K562 (cell line): ENCODE results near the gene GON7. TPM values are rescaled to one million over a fixed set of nuclear protein-coding genes. Genes with fewer than 3 reads are reported as not detected.

Source experiments
- ATAC-seq: fragments of 200-7000 bp; cut with Tn5 transposase; 3 replicates; pipeline ENCODE4 v1.9.1; 2020; ENCODE audit warnings: moderate library complexity
- BruUV-seq: library from RNA; stranded (reverse); fragments of 400-500 nt; replicated peaks from 2 replicates; lab custom pipeline; 2021; lab: Mats Ljungman, UMichigan
- CTCF ChIA-PET: fragments of 300-600 bp; formaldehyde crosslinking; extraction: SDS; loops from one replicate; lab custom pipeline; 2021; ENCODE audit warnings: low intra/inter-chr PET ratio; lab: Yijun Ruan, JAX
- POLR2A ChIA-PET: fragments of 300-600, 350-650 bp; sonication (Branson Sonifier 250); formaldehyde crosslinking; extraction: SDS; loops from one replicate; lab custom pipeline; 2021; ENCODE audit warnings: antibody characterized with exemption, inconsistent platforms; lab: Yijun Ruan, JAX
- DNase-seq, 4 experiments: peaks; one replicate each; pipeline versions ENCODE4 v3.0.0 to v3.0.0-alpha.2; 2011 to 2018; ENCODE audit warnings: low spot score in 3 of 4, mixed read lengths in 3 of 4; ENCODE audit errors: extremely low read depth in 1 of 4
- FAIRE-seq: peaks from 2 replicates; lab custom pipeline; 2011; peaks lifted over from hg19 to GRCh38; lab: Jason Lieb, UNC
- H2AFZ ChIP-seq: 2 replicates; pipeline ENCODE4 v1.6.0; 2011; ENCODE audit warnings: low read depth, low read length, control low read depth, inconsistent platforms
- H3K27ac ChIP-seq: fragments of 200-600 bp; 3 replicates; pipeline ENCODE4 v1.8.0; 2011; ENCODE audit warnings: low read depth, mild to moderate bottlenecking, control low read depth, inconsistent platforms, low read length, moderate library complexity, mixed read lengths; ENCODE audit errors: extremely low read depth
- H3K27me3 ChIP-seq, 2 experiments: fragments of 300-600 bp in 1 of 2; 2 replicates in 1 of 2; 3 replicates in 1 of 2; pipeline versions ENCODE4 v1.6.0 to v1.8.0; 2011; ENCODE audit warnings: inconsistent platforms in 2 of 2, low read length in 2 of 2, mild to moderate bottlenecking in 1 of 2, mixed read lengths in 1 of 2, moderate library complexity in 1 of 2; ENCODE audit not compliant: control insufficient read depth in 2 of 2, insufficient read depth in 2 of 2
- H3K36me3 ChIP-seq: fragments of 300-600 bp; 3 replicates; pipeline ENCODE4 v1.8.0; 2011; ENCODE audit warnings: mild to moderate bottlenecking, low read length, inconsistent platforms; ENCODE audit not compliant: control insufficient read depth, insufficient read depth
- H3K4me1 ChIP-seq, 2 experiments: fragments of 200-600 bp in 1 of 2; replicated peaks in 1 of 2; 2 replicates in 1 of 2; 3 replicates in 1 of 2; pipeline versions ENCODE4 v1.5.1 to v1.8.0; 2011; ENCODE audit warnings: inconsistent platforms in 2 of 2, low read length in 2 of 2, mild to moderate bottlenecking in 1 of 2, mixed read lengths in 1 of 2, moderate library complexity in 1 of 2; ENCODE audit not compliant: control insufficient read depth in 2 of 2, insufficient read depth in 2 of 2
- H3K4me2 ChIP-seq: 2 replicates; pipeline ENCODE4 v1.6.1; 2011; ENCODE audit warnings: low read length, control low read depth, inconsistent platforms, mixed read lengths; ENCODE audit not compliant: insufficient read depth
- H3K4me3 ChIP-seq: fragments of 200-600 bp; sonication (generic), shearing (Covaris generic); 2 replicates; pipeline ENCODE4 v1.5.1; 2016; ENCODE audit warnings: control low read depth, inconsistent platforms
- H3K79me2 ChIP-seq: fragments of 200-600 bp; 3 replicates; pipeline ENCODE4 v1.8.0; 2011; ENCODE audit warnings: low read length, inconsistent platforms; ENCODE audit not compliant: control insufficient read depth, insufficient read depth
- H3K9ac ChIP-seq, 2 experiments: 2 replicates each; pipeline versions ENCODE4 v1.6.0 to v1.6.1; 2011; ENCODE audit warnings: low read depth in 2 of 2, low read length in 2 of 2, control low read depth in 1 of 2, inconsistent platforms in 1 of 2, mild to moderate bottlenecking in 1 of 2, mixed read lengths in 1 of 2; ENCODE audit not compliant: insufficient read depth in 1 of 2
- H3K9me1 ChIP-seq: one replicate; pipeline ENCODE4 v1.6.0; 2011; ENCODE audit warnings: inconsistent platforms, mild to moderate bottlenecking, low read length, moderate library complexity; ENCODE audit not compliant: control insufficient read depth, insufficient read depth
- H3K9me3 ChIP-seq: replicated peaks from 2 replicates; pipeline ENCODE4 v1.5.1; 2011; ENCODE audit warnings: low read depth, low read length, inconsistent platforms; ENCODE audit not compliant: control insufficient read depth, insufficient read depth
- H4K20me1 ChIP-seq: replicated peaks from 2 replicates; pipeline ENCODE4 v1.6.1; 2011; ENCODE audit warnings: low read length, inconsistent platforms, mixed read lengths; ENCODE audit not compliant: control insufficient read depth, insufficient read depth
- ARNT ChIP-seq, 2 experiments: fragments of 450-650 bp; IDR thresholded peaks; 2 replicates each; pipeline ENCODE4 v1.6.1; 2016; ENCODE audit warnings: mild to moderate bottlenecking in 1 of 2
- E2F6 ChIP-seq, 2 experiments: IDR thresholded peaks; 2 replicates each; pipeline ENCODE4 v1.6.1; 2011; ENCODE audit warnings: borderline replicate concordance in 1 of 2, control low read depth in 1 of 2, low read depth in 1 of 2, low read length in 1 of 2, mild to moderate bottlenecking in 1 of 2, mixed read lengths in 1 of 2, moderate library complexity in 1 of 2; ENCODE audit not compliant: insufficient read depth in 1 of 2, insufficient read length in 1 of 2, poor library complexity in 1 of 2, severe bottlenecking in 1 of 2; ENCODE audit errors: extremely low read depth in 1 of 2
- HIVEP1 ChIP-seq: fragments of 250-450 bp; sonication (Bioruptor Pico); IDR thresholded peaks from 2 replicates; pipeline ENCODE4 v1.4.0; 2020; ENCODE audit warnings: mild to moderate bottlenecking
- KAT8 ChIP-seq: fragments of 450-650 bp; IDR thresholded peaks from 2 replicates; pipeline ENCODE4 v1.6.1; 2016; ENCODE audit warnings: low read depth, mild to moderate bottlenecking
- KDM4B ChIP-seq, 2 experiments: fragments of 450-650 bp in 1 of 2; sonication (generic) in 1 of 2; IDR thresholded peaks; 2 replicates each; pipeline ENCODE4 v1.6.1; 2016 to 2017; ENCODE audit warnings: borderline replicate concordance in 2 of 2, antibody characterized with exemption in 1 of 2, low read depth in 1 of 2, mild to moderate bottlenecking in 1 of 2
- NBN ChIP-seq: fragments of 450-650 bp; IDR thresholded peaks from 2 replicates; pipeline ENCODE4 v1.6.1; 2016; ENCODE audit warnings: low read depth, mild to moderate bottlenecking
- NFE2L1 ChIP-seq: fragments of 450-650 bp; IDR thresholded peaks from 2 replicates; pipeline ENCODE4 v1.6.1; 2016; ENCODE audit warnings: missing genetic modification characterization, low read depth, mild to moderate bottlenecking, missing compliant biosample characterization, moderate library complexity, borderline replicate concordance
- NRF1 ChIP-seq, 2 experiments: fragments of 450-650 bp; IDR thresholded peaks in 1 of 2; conservative IDR thresholded peaks in 1 of 2; 2 replicates each; pipeline ENCODE4 v1.6.1; 2014; ENCODE audit warnings: mild to moderate bottlenecking in 2 of 2
- PYGO2 ChIP-seq: fragments of 450-650 bp; IDR thresholded peaks from 2 replicates; pipeline ENCODE4 v1.6.1; 2016; ENCODE audit warnings: mild to moderate bottlenecking, missing genetic modification characterization, moderate library complexity, missing compliant biosample characterization
- RBBP5 ChIP-seq: fragments of 200-600 bp; sonication (generic); IDR thresholded peaks from 2 replicates; pipeline ENCODE4 v1.6.1; 2012; ENCODE audit warnings: borderline replicate concordance, mild to moderate bottlenecking, low read length, control low read depth, inconsistent platforms; ENCODE audit not compliant: insufficient read depth, poor library complexity, severe bottlenecking
- TBL1XR1 ChIP-seq, 2 experiments: IDR thresholded peaks; 2 replicates each; pipeline ENCODE4 v1.6.1; 2012; ENCODE audit warnings: improper control_type of control experiment in 2 of 2, low read length in 2 of 2, mild to moderate bottlenecking in 1 of 2
- TRIM25 ChIP-seq: fragments of 450-650 bp; IDR thresholded peaks from 2 replicates; pipeline ENCODE4 v1.7.0; 2016; ENCODE audit warnings: borderline replicate concordance
- ZNF175 ChIP-seq: fragments of 200-800 bp; sonication (Bioruptor generic); IDR thresholded peaks from 2 replicates; pipeline ENCODE4 v1.6.1; 2016; ENCODE audit warnings: low read depth, mild to moderate bottlenecking, missing genetic modification characterization, missing compliant biosample characterization
- ZNF224 ChIP-seq: sonication (generic); formaldehyde crosslinking; IDR thresholded peaks from 2 replicates; pipeline ENCODE4 v1.8.0; 2022; ENCODE audit warnings: mild to moderate bottlenecking, missing genetic modification reagents
- ZNF41 ChIP-seq: fragments of 250-450 bp; sonication (Bioruptor Pico); conservative IDR thresholded peaks from 2 replicates; pipeline ENCODE4 v1.4.0; 2020; ENCODE audit warnings: mild to moderate bottlenecking
- ZNF449 ChIP-seq: fragments of 250-450 bp; sonication (Bioruptor Pico); IDR thresholded peaks from 2 replicates; pipeline ENCODE4 v1.8.0; 2022; ENCODE audit warnings: moderate library complexity, mild to moderate bottlenecking, inconsistent platforms
- ZNF740 ChIP-seq, 3 experiments: fragments of 200-800 bp in 1 of 3; sonication (Bioruptor generic) in 1 of 3; sonication (generic) in 1 of 3; formaldehyde crosslinking in 1 of 3; IDR thresholded peaks; 2 replicates each; pipeline versions ENCODE4 v1.6.1 to v1.8.0; 2016 to 2022; ENCODE audit warnings: mild to moderate bottlenecking in 2 of 3, missing compliant biosample characterization in 2 of 3, missing genetic modification characterization in 2 of 3, missing genetic modification reagents in 1 of 3
- WGBS: fragments of 100-300 bp; shearing (Covaris generic); methylation state at CpG from one replicate; pipeline ENCODE4 v1.1.6; 2016; ENCODE audit warnings: low coverage, mixed read lengths; ENCODE audit not compliant: insufficient coverage; ENCODE audit errors: missing lambda C conversion rate; 5-methylcytosine and 5-hydroxymethylcytosine counted together
- in situ Hi-C: fragments of 300-500 bp; cut with MboI; formaldehyde crosslinking; loops from 4 replicates; pipeline ENCODE4 v1.15.0; 2018; ENCODE audit warnings: inconsistent platforms, mixed read lengths
- intact Hi-C: fragments of 100-400 bp; cut with micrococcal nuclease; formaldehyde crosslinking; loops from 2 replicates; pipeline ENCODE4 v1.14.2; 2022
- polyA plus RNA-seq, 8 experiments: library from polyadenylated mRNA; depleted of rRNA in 4 of 8; stranded (reverse) in 5 of 8; unstranded in 3 of 8; fragments of >200 nt; fragmentation: Nextera tagmentation in 2 of 8; fragmentation: Illumina TruSeq in 1 of 8; extraction: Ambion mirVana in 2 of 8; extraction: Trizol in 1 of 8; gene quantifications; 2 replicates each; pipeline versions ENCODE4 v1.2.1 to v1.2.3, GENCODE V29; 2011 to 2014; ENCODE audit warnings: inconsistent platforms in 1 of 8, missing spikeins in 1 of 8
- total RNA-seq, 7 experiments: library from RNA; depleted of rRNA in 6 of 7; stranded (reverse); fragments of >200 nt in 6 of 7; fragmentation: Illumina TruSeq in 2 of 7; extraction: Trizol in 2 of 7; gene quantifications; 2 replicates each; pipeline versions ENCODE4 v1.2.1 to v1.2.3, GENCODE V29; 2011 to 2021; ENCODE audit warnings: low replicate concordance in 1 of 7

The GON7 gene
- total and polyA plus RNA-seq, 9 of the 15 experiments (the other 6 are each of a cell fraction or from before 2014, with no cell fraction given) = 13.7 to 34.0 (median 23.9) TPM

- H3K4me3 ChIP-seq = no peak overlapping the region
- POLR2A ChIA-PET = no interaction called here
- in situ Hi-C loops = no loop called here
- no peaks in the 10 kb centered on the region for H3K9me3 ChIP-seq
- no peak overlapping the region for H2AFZ ChIP-seq
- no peaks in the 10 kb centered on the region for H3K79me2 ChIP-seq
- no peaks in the 10 kb centered on the region; a peak in 1 of 5 replicates for H3K4me1 ChIP-seq
- H3K27ac ChIP-seq = no peak overlapping the region
- ATAC-seq = no peak
- WGBS = 43% methylated on average over 2 of the region's 2 CpGs
- no peaks in the 10 kb centered on the region for H3K27me3 ChIP-seq
- intact Hi-C loops = no loop called here
- CTCF ChIA-PET = interaction anchor here (0.6 kb wide), 1 partner anchor 35 kb away, joined by 3 read pairs; no protein-coding TSS in a partner anchor
- H3K9me1 ChIP-seq = no peaks in the 10 kb centered on the region
- FAIRE-seq = no peak
- DNase-seq = no peak
- no peaks in the 10 kb centered on the region for H3K36me3 ChIP-seq
- H3K4me2 ChIP-seq = no peak overlapping the region
- no peak overlapping the region for H3K9ac ChIP-seq
- H4K20me1 ChIP-seq = no peaks in the 10 kb centered on the region
- BruUV-seq = no TSS peak
- TF ChIP-seq ZNF41 (CRISPR knock-in tag) (no peak), ZNF740 (CRISPR knock-in tag; IDR thresholded peaks at IDR 0.05) (no peak), ZNF740 (tag; IDR thresholded peaks at IDR 0.05) (no peak), KDM4B (IDR thresholded peaks at IDR 0.05; ENCODE audit: borderline replicate concordance in 2 of 2, low read depth in 1 of 2) (no peak), TBL1XR1 (IDR thresholded peaks at IDR 0.05; ENCODE audit: low read length in 2 of 2) (no peak), ZNF224 (CRISPR knock-in tag) (no peak), TRIM25 (no peak), NRF1 (conservative IDR thresholded peaks at IDR 0.05 in 1 of 2, IDR thresholded peaks at IDR 0.05 in 1 of 2) (no peak), RBBP5 (no peak), NBN (no peak), HIVEP1 (CRISPR knock-in tag) (no peak), ZNF449 (CRISPR knock-in tag) (no peak), ZNF175 (CRISPR knock-in tag) (no peak), KAT8 (no peak), NFE2L1 (no peak), E2F6 (IDR thresholded peaks at IDR 0.05; ENCODE audit: borderline replicate concordance in 1 of 2, extremely low read depth in 1 of 2, insufficient read depth in 1 of 2, insufficient read length in 1 of 2, low read depth in 1 of 2, low read length in 1 of 2, poor library complexity in 1 of 2, severe bottlenecking in 1 of 2) (no peak), PYGO2 (tag) (no peak), ARNT (IDR thresholded peaks at IDR 0.05) (no peak)
Measured at GRCh38 chr14:93155667-93156066, 51.2 kb downstream of the GON7 start.
